Measurements from ENCODE around the gene KMT2C.

DNA sequence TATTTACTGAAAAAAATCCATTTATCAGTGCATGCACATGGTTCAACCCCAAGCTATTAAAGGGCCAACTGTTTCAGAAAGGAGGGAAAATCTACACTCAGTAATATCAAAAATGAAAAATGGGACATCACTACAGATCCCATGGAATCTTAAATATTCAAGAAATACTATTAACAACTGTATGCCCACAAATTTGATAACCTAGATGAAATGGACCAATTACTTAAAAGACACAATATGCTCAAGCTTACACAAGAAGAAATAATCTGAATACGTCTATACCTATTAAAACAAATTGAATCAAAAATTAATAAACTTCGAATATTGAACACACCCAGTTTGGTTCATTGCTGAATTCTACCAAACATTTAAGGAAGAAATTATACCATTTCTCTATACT is 87.9 kb downstream of the KMT2C start:
- no peak for TF ChIP-seq POLR2A (IDR thresholded peaks at IDR 0.05; ENCODE audit: low read depth, low read length)
- no peak for TF ChIP-seq SPI1 (IDR thresholded peaks at IDR 0.05; ENCODE audit: low read depth, low read length)
- no peak for TF ChIP-seq TAF1 (IDR thresholded peaks at IDR 0.05; ENCODE audit: low read depth, low read length)

Data from GM12891 (cell line).